ENCODE results near the gene LEAP2. TPM values are rescaled to one million over a fixed set of nuclear protein-coding genes. Genes with fewer than 3 reads are reported as not detected.
A peak's percentile ranks its signal among the peaks of the same experiment; 100 is the strongest.

The LEAP2 gene
- polyA plus RNA-seq, 2 of the 4 experiments (the other 2 are of a cell fraction), result 1.6 to 4.8 TPM

DNA sequence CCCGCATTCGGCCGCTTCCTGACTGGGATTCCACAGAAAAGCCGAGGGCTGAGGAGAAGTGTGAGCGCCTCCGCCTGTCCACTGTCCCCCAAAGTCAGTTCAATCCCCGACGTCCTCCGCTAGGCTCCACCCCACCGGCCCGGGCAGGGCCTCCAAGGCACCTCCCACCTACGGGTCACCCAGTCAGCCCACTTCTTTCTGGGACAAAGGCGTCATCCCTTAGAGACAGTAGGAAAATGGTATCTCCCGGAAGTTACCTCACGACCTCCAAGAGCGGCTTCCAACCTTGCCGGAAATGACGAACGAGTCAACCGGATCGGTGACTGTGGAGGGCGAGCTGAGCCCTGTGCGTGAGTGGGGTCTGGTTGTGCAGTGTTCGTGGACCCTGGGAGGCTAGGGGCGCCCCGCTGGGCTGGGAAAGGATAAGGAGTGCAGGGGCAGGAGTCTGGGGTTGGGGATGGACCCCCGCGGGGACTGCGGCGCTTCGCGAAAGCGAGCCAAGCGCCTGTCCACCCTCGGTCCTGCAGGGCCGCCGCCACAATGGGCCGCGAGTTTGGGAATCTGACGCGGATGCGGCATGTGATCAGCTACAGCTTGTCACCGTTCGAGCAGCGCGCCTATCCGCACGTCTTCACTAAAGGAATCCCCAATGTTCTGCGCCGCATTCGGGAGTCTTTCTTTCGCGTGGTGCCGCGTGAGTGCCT is 7.0 kb upstream of the LEAP2 start, which contains the start of the genes GDF9 and UQCRQ (continued):
- TF ChIP-seq, protein P1, sequence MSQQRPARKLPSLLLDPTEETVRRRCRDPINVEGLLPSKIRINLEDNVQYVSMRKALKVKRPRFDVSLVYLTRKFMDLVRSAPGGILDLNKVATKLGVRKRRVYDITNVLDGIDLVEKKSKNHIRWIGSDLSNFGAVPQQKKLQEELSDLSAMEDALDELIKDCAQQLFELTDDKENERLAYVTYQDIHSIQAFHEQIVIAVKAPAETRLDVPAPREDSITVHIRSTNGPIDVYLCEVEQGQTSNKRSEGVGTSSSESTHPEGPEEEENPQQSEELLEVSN (IDR thresholded peaks at IDR 0.05; ENCODE audit: borderline replicate concordance, low read depth), result peak; percentile 65; the same call in 1 of the 2 replicates
- no peak for TF ChIP-seq SREBF2 (IDR thresholded peaks at IDR 0.05)
- TF ChIP-seq NPAS2 (CRISPR knock-in tag; IDR thresholded peaks at IDR 0.05; ENCODE audit: borderline replicate concordance), result no peak
- no peak for TF ChIP-seq FOXS1 (CRISPR knock-in tag; IDR thresholded peaks at IDR 0.05)
- TF ChIP-seq ZNF302 (CRISPR knock-in tag; IDR thresholded peaks at IDR 0.05), result no peak
- no peak for TF ChIP-seq TP53 (CRISPR knock-in tag; IDR thresholded peaks at IDR 0.05)
- TF ChIP-seq, protein P2, sequence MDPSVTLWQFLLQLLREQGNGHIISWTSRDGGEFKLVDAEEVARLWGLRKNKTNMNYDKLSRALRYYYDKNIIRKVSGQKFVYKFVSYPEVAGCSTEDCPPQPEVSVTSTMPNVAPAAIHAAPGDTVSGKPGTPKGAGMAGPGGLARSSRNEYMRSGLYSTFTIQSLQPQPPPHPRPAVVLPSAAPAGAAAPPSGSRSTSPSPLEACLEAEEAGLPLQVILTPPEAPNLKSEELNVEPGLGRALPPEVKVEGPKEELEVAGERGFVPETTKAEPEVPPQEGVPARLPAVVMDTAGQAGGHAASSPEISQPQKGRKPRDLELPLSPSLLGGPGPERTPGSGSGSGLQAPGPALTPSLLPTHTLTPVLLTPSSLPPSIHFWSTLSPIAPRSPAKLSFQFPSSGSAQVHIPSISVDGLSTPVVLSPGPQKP (IDR thresholded peaks at IDR 0.05; ENCODE audit: low read depth, low read length), result no peak
- TF ChIP-seq, protein P3, sequence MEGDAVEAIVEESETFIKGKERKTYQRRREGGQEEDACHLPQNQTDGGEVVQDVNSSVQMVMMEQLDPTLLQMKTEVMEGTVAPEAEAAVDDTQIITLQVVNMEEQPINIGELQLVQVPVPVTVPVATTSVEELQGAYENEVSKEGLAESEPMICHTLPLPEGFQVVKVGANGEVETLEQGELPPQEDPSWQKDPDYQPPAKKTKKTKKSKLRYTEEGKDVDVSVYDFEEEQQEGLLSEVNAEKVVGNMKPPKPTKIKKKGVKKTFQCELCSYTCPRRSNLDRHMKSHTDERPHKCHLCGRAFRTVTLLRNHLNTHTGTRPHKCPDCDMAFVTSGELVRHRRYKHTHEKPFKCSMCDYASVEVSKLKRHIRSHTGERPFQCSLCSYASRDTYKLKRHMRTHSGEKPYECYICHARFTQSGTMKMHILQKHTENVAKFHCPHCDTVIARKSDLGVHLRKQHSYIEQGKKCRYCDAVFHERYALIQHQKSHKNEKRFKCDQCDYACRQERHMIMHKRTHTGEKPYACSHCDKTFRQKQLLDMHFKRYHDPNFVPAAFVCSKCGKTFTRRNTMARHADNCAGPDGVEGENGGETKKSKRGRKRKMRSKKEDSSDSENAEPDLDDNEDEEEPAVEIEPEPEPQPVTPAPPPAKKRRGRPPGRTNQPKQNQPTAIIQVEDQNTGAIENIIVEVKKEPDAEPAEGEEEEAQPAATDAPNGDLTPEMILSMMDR (IDR thresholded peaks at IDR 0.05), result peak; percentile 39
- TF ChIP-seq CHD2 (IDR thresholded peaks at IDR 0.05; ENCODE audit: low read length, partially characterized antibody), result no peak
- TF ChIP-seq HOXA7 (CRISPR knock-in tag; IDR thresholded peaks at IDR 0.05), result no peak
- TF ChIP-seq, protein P4, sequence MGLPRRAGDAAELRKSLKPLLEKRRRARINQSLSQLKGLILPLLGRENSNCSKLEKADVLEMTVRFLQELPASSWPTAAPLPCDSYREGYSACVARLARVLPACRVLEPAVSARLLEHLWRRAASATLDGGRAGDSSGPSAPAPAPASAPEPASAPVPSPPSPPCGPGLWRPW (IDR thresholded peaks at IDR 0.05), result no peak
- no peak for TF ChIP-seq HOXB5 (CRISPR knock-in tag; IDR thresholded peaks at IDR 0.05)
- TF ChIP-seq TFCP2L1 (CRISPR knock-in tag; IDR thresholded peaks at IDR 0.05), result no peak
- TF ChIP-seq, protein P5, sequence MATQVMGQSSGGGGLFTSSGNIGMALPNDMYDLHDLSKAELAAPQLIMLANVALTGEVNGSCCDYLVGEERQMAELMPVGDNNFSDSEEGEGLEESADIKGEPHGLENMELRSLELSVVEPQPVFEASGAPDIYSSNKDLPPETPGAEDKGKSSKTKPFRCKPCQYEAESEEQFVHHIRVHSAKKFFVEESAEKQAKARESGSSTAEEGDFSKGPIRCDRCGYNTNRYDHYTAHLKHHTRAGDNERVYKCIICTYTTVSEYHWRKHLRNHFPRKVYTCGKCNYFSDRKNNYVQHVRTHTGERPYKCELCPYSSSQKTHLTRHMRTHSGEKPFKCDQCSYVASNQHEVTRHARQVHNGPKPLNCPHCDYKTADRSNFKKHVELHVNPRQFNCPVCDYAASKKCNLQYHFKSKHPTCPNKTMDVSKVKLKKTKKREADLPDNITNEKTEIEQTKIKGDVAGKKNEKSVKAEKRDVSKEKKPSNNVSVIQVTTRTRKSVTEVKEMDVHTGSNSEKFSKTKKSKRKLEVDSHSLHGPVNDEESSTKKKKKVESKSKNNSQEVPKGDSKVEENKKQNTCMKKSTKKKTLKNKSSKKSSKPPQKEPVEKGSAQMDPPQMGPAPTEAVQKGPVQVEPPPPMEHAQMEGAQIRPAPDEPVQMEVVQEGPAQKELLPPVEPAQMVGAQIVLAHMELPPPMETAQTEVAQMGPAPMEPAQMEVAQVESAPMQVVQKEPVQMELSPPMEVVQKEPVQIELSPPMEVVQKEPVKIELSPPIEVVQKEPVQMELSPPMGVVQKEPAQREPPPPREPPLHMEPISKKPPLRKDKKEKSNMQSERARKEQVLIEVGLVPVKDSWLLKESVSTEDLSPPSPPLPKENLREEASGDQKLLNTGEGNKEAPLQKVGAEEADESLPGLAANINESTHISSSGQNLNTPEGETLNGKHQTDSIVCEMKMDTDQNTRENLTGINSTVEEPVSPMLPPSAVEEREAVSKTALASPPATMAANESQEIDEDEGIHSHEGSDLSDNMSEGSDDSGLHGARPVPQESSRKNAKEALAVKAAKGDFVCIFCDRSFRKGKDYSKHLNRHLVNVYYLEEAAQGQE (IDR thresholded peaks at IDR 0.05), result no peak
- peak; percentile 69; the same call in 1 of the 2 replicates for TF ChIP-seq GATA3 (IDR thresholded peaks at IDR 0.05; ENCODE audit: borderline replicate concordance)
- peak; percentile 53 for TF ChIP-seq SMC3 (IDR thresholded peaks at IDR 0.05)
- no peak for TF ChIP-seq EP300 (IDR thresholded peaks at IDR 0.05)
- no peak for TF ChIP-seq HDAC2 (IDR thresholded peaks at IDR 0.05)
- TF ChIP-seq MYC (IDR thresholded peaks at IDR 0.05; ENCODE audit: borderline replicate concordance, low read length), result no peak
- TF ChIP-seq RARB (CRISPR knock-in tag; IDR thresholded peaks at IDR 0.05), result no peak
- TF ChIP-seq RAD21 (conservative IDR thresholded peaks at IDR 0.05 in 1 of 2, IDR thresholded peaks at IDR 0.05 in 1 of 2), result peak; percentile 48 to 56
